ENCODE data around the gene C1orf116.
A peak's percentile ranks its signal among the peaks of the same experiment; 100 is the strongest.

- TF ChIP-seq POLR2AphosphoS5 (IDR thresholded peaks at IDR 0.05) (peak in 1 of 3 donors; percentile 53), POLR2A (IDR thresholded peaks at IDR 0.05) (no peak), CTCF (IDR thresholded peaks at IDR 0.05 in 8 of 11, conservative IDR thresholded peaks at IDR 0.05 in 3 of 11) (no peak)
Observed at GRCh38 chr1:207069858-207070506, 37.4 kb upstream of the C1orf116 start.

Measured in spleen (tissue), 7 donors.